Esophagus muscularis mucosa (tissue), 3 donors: ENCODE data around the gene ABI1.

Source experiments
- POLR2A ChIP-seq: fragments of 450-650 bp; IDR thresholded peaks from one replicate; pipeline ENCODE4 v1.6.1; 2017; ENCODE audit warnings: antibody characterized with exemption, moderate library complexity, mild to moderate bottlenecking, low read depth
- POLR2AphosphoS5 ChIP-seq, 2 donors: sonication (generic); formaldehyde crosslinking; IDR thresholded peaks; one replicate each; pipeline ENCODE4 v1.6.1; 2017; ENCODE audit warnings: antibody characterized with exemption in 2 of 2
- TF ChIP-seq, protein P1 (sequence below), 3 experiments: fragments of 200-600 bp in 2 of 3; fragments of 450-650 bp in 1 of 3; sonication (generic) in 2 of 3; IDR thresholded peaks; one replicate each; pipeline ENCODE4 v1.5.1; 2017 to 2019; ENCODE audit warnings: antibody characterized with exemption in 3 of 3, mild to moderate bottlenecking in 2 of 3, moderate library complexity in 1 of 3

DNA sequence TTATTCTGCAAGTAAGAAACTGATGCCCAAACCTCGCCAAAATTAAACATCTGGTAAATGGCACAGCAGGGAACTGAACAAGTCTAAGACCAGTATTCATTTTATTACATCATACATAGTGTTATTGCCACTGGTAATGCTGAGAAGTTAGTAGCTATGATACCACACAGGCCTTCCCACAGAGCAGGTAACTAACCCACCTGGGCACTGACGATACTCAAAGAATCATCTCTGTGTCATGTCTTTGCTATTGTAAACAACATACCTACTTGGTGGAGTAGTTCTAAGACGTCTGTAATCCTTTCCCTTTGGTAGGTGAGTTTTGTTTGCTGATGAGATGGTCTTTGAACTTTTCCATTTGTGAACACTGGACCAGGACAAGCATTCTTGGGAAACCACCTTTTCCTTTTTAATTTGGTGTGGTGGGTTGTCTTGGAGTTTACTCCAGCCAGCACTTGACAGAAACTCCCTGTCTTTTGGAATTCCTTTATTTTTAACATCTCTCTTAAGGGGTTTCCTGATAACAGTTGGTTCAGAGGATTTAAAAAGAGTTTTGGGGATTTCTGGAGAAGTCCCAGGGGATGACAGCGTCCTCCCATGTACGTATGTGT lies 122.4 kb downstream of the ABI1 start:
- TF ChIP-seq, protein P1, sequence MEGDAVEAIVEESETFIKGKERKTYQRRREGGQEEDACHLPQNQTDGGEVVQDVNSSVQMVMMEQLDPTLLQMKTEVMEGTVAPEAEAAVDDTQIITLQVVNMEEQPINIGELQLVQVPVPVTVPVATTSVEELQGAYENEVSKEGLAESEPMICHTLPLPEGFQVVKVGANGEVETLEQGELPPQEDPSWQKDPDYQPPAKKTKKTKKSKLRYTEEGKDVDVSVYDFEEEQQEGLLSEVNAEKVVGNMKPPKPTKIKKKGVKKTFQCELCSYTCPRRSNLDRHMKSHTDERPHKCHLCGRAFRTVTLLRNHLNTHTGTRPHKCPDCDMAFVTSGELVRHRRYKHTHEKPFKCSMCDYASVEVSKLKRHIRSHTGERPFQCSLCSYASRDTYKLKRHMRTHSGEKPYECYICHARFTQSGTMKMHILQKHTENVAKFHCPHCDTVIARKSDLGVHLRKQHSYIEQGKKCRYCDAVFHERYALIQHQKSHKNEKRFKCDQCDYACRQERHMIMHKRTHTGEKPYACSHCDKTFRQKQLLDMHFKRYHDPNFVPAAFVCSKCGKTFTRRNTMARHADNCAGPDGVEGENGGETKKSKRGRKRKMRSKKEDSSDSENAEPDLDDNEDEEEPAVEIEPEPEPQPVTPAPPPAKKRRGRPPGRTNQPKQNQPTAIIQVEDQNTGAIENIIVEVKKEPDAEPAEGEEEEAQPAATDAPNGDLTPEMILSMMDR (IDR thresholded peaks at IDR 0.05), result no peak
- TF ChIP-seq POLR2A, result no peak
- TF ChIP-seq POLR2AphosphoS5 (IDR thresholded peaks at IDR 0.05), result no peak
